ENCODE data around the gene EPC1. TPM values are rescaled to one million over a fixed set of nuclear protein-coding genes. Genes with fewer than 3 reads are reported as not detected.

The EPC1 gene
- total and polyA plus RNA-seq, 11 donors = 10.9 to 26.3 (median 16.2) TPM

DNA sequence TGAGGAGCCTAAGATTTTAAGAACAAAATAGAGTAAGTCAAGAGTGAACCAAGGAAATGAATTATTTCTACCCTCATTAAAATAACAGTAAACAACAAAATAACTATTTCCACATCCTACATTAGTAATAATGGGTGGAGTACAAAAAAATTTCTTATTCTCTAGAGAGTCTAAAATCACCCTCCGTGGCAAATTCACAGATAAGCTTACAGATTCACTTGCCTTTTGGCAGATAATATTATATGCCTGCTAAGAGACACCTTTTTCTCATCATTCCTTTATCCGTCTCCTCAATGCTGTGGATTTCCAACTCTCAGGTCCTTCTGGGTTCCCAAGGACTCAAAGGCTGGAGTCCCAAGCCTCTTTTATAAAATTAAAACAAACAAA is 2.2 kb upstream of the EPC1 start:
- Histone ChIP-seq H3K36me3 (peaks cover 0 to 8% (median under 1%) of the 10 kb centered on the region in 9 donors), H3K27me3 (no peaks in the 10 kb centered on the region), H3K9me3 (no peaks in the 10 kb centered on the region), H3K27ac (no peak overlapping the region), H3K4me3 (no peak overlapping the region), H3K4me1 (peaks cover 0 to 56% (median 38%) of the 10 kb centered on the region in 12 donors)
- 72 to 82% (median 80%) methylated on average over 2 of the region's 2 CpGs for WGBS, 4 donors
- ATAC-seq = no peak
- no peak for DNase-seq
- intact Hi-C loops (cut with DNase I) = loop anchor here in 6 of 10 donors (5.0 to 10.0 kb wide), 7 partner anchors 37 to 294 kb away; partner anchors contain the start of gene KIF5B (in 1 of the 6)
- TF ChIP-seq, protein P1, sequence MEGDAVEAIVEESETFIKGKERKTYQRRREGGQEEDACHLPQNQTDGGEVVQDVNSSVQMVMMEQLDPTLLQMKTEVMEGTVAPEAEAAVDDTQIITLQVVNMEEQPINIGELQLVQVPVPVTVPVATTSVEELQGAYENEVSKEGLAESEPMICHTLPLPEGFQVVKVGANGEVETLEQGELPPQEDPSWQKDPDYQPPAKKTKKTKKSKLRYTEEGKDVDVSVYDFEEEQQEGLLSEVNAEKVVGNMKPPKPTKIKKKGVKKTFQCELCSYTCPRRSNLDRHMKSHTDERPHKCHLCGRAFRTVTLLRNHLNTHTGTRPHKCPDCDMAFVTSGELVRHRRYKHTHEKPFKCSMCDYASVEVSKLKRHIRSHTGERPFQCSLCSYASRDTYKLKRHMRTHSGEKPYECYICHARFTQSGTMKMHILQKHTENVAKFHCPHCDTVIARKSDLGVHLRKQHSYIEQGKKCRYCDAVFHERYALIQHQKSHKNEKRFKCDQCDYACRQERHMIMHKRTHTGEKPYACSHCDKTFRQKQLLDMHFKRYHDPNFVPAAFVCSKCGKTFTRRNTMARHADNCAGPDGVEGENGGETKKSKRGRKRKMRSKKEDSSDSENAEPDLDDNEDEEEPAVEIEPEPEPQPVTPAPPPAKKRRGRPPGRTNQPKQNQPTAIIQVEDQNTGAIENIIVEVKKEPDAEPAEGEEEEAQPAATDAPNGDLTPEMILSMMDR (IDR thresholded peaks at IDR 0.05) = no peak
- TF ChIP-seq POLR2A (IDR thresholded peaks at IDR 0.05) = no peak

DNA sequence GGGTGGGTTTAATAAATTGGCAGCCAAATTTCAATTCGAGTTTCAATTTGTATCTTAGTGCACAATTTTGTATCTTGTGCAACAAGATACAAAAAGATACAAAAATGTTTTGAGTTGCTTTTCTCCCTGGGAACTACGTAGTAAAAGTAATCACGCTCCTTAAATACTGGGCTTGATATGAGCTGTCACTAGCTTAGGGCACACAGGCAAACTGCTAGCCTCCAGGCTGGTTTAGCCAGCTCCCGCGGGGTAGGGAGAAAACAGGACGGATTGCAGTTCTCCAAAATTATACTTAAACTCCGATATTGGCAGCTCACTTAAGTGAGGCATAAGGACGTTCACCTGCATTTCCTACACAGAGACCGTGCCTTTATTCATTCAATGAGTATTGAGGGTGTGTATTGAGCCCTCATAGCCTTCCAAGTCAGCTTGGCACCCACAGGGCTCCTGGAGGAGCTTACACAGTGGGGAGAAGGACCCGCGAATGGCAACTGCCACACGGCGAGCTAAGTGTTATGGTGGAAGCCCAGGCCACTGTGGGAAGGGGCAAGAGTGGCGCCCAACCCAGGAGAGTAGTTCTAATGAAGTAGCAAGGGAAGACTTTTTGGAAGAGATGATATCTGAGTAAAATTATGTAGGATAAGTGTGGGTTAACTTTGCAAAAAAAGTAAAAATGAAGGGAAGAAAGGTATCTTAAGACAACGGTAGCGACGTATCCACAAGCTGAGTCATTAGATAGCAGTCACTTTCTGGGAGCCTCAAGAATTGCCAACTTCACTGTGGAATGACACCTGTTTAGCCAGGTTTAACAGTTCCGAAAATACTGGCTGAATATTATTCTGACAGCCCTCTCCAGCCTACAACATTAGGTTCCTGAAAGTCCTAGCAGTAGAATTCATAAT is 1.6 kb upstream of the EPC1 start:
- no peak for DNase-seq
- Histone ChIP-seq H3K27ac (peak overlapping the region in 1 of 12 donors; percentile 100), H3K27me3 (no peaks in the 10 kb centered on the region), H3K4me3 (peak overlapping the region in 5 of 12 donors; percentile 64 to 99 (median 88)), H3K9me3 (no peaks in the 10 kb centered on the region), H3K36me3 (peaks cover 0 to 14% (median 5%) of the 10 kb centered on the region in 9 donors), H3K4me1 (peaks cover 0 to 62% (median 43%) of the 10 kb centered on the region in 12 donors)
- no peak for ATAC-seq
- TF ChIP-seq POLR2A (IDR thresholded peaks at IDR 0.05) = no peak
- TF ChIP-seq, protein P1 (IDR thresholded peaks at IDR 0.05) = no peak
- 67 to 80% (median 73%) methylated on average over 18 of the region's 18 CpGs for WGBS, 4 donors
- intact Hi-C loops (cut with DNase I) = loop anchor here in 6 of 10 donors (5.0 to 10.0 kb wide), 7 partner anchors 36 to 294 kb away; partner anchors contain the start of gene KIF5B (in 1 of the 6)

DNA sequence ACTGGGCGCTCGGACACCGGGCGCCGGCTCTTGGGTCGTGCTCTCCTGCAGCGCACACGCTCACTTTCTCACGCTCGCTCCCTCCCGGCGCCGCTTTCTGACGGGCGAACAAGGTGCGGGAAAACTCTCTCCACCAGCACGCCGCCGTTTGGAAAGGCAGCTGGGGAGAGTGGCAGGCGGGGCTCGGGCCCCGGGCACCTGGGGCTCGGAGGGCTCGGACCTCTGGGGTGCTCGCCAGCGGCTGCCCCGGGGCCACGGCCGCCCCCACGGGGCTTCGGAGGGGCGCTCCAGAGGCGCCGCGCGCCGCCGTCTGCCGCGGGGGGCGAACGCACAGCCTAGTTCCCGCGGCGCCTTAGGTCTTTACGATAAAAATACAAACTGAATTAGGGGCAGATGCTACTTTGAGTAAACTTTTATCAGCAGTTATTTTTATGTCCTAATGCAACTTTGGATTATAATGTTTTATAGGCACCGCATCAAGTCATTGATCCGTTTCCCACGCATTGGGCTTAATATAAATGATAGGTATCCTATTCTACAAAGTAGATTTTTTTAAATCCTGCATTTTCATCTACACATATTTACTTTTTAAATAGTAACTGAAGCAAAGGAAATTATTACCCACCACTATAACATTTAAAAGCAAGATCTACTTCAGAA is 535 bp upstream of the EPC1 start:
- TF ChIP-seq, protein P1 (IDR thresholded peaks at IDR 0.05) = peak in 1 of 12 donors; percentile 12
- no peak for TF ChIP-seq POLR2A (IDR thresholded peaks at IDR 0.05)
- no peak for DNase-seq
- Histone ChIP-seq H3K9me3 (no peaks in the 10 kb centered on the region), H3K36me3 (peaks cover 0 to 19% (median 5%) of the 10 kb centered on the region in 9 donors), H3K27me3 (no peaks in the 10 kb centered on the region), H3K4me1 (peaks cover 0 to 63% (median 46%) of the 10 kb centered on the region in 12 donors), H3K27ac (peak overlapping the region; percentile 98 to 100 (median 100)), H3K4me3 (peak overlapping the region; percentile 64 to 100 (median 88))
- intact Hi-C loops (cut with DNase I) = loop anchor here in 7 of 10 donors (2.0 to 10.0 kb wide), 11 partner anchors 19 to 293 kb away; partner anchors contain the start of gene KIF5B (in 1 of the 7)
- 0 to 2% (median 1%) methylated on average over 26 to 49 of the region's 49 CpGs for WGBS, 4 donors
- peak in 2 of 4 donors; percentile 0 to 5 for ATAC-seq
